Right lobe of liver (tissue), 6 donors: Measurements from ENCODE around the gene PHF14. TPM values are rescaled to one million over a fixed set of nuclear protein-coding genes. Genes with fewer than 3 reads are reported as not detected.

Source experiments
- ATAC-seq, 4 donors: fragments of 200-7000 bp; cut with Tn5 transposase; one replicate each; pipeline ENCODE4 v1.9.1; 2020; ENCODE audit warnings: mild to moderate bottlenecking in 4 of 4, moderate library complexity in 4 of 4
- DNase-seq, 3 donors: peaks; one replicate each; pipeline ENCODE4 v3.0.0-alpha.2; 2020
- H3K27ac ChIP-seq, 3 donors: fragments of 200-600 bp; one replicate each; pipeline ENCODE4 v1.8.0; 2022
- H3K27me3 ChIP-seq, 2 donors: fragments of 200-600 bp; one replicate each; pipeline ENCODE4 v1.8.0; 2022
- H3K36me3 ChIP-seq, 4 donors: fragments of 200-600 bp; sonication (generic) in 1 of 4; one replicate each; pipeline versions ENCODE4 v1.5.1 to v1.8.0; 2017 to 2022; ENCODE audit warnings: control low read depth in 1 of 4
- H3K4me1 ChIP-seq, 4 donors: fragments of 200-600 bp; sonication (generic) in 1 of 4; one replicate each; pipeline versions ENCODE4 v1.5.1 to v1.8.0; 2017 to 2022; ENCODE audit warnings: control low read depth in 1 of 4
- H3K4me3 ChIP-seq, 3 donors: fragments of 200-600 bp; one replicate each; pipeline ENCODE4 v1.8.0; 2022
- H3K9me3 ChIP-seq, 4 donors: fragments of 200-600 bp; sonication (generic) in 1 of 4; one replicate each; pipeline versions ENCODE4 v1.5.1 to v1.8.0; 2017 to 2022; ENCODE audit warnings: control low read depth in 1 of 4
- CTCF ChIP-seq, 4 donors: fragments of 200-600 bp in 3 of 4; fragments of 450-650 bp in 1 of 4; IDR thresholded peaks; one replicate each; pipeline versions ENCODE4 v1.5.1 to v1.8.0; 2016 to 2022; ENCODE audit warnings: antibody characterized with exemption in 4 of 4, mild to moderate bottlenecking in 2 of 4
- POLR2A ChIP-seq: fragments of 450-650 bp; IDR thresholded peaks from one replicate; pipeline ENCODE4 v1.6.1; 2017; ENCODE audit warnings: antibody characterized with exemption, mild to moderate bottlenecking
- WGBS: methylation state at CpG from one replicate; pipeline ENCODE4 v1.1.6; 2018; ENCODE audit warnings: low coverage, low lambda C conversion rate; ENCODE audit not compliant: insufficient coverage; ENCODE audit errors: missing lambda C conversion rate; 5-methylcytosine and 5-hydroxymethylcytosine counted together
- intact Hi-C, 2 donors: fragments of 100-400 bp; cut with DNase I; formaldehyde crosslinking; loops; one replicate each; pipeline versions ENCODE4 v1.11.2 to v1.14.1; 2022
- total RNA-seq, 6 experiments: library from RNA; depleted of rRNA in 2 of 6; stranded (reverse); fragments of >200 nt in 2 of 6; fragmentation: NEBNext Ultra II Directional in 3 of 6; extraction: Animal tissue kit (Norgen Biotek cat#: 25700) in 3 of 6; gene quantifications; one replicate each; pipeline versions ENCODE4 v1.1.0 to v1.2.4, GENCODE V29; 2016 to 2023
- donor health status: DM: no; HTN: yes; CAD: no.
- donor health status: DM: no; HTN: no; CAD: no.
- donor health status: DM: no; HTN: no; CAD: no.
- donor health status: DM: no; HTN: yes; CAD: no.
- donor health status: DM: no; HTN: yes; CAD: no.

PHF14 gene
- total RNA-seq, 6 experiments from 2014 or later, result 13.5 to 25.7 (median 16.7) TPM

DNA sequence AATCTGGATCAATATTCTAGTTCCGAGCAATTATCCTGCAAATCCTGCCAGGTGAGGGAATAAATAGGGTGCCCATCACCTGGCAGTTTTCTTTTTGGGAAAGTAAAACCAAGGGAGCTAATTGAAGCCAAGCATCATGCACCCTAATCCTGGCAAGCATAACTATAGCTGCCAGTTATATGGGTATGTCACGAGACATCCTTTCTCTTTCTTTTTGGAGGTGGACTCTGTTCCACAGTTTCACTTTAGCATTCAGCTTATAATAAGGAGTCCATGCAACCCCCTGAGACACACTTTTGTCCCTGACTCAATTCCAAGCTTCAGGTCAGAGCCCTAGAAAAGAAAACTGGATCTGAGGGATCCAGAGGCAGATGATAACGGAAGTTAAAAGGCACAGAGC, 222.5 kb downstream of the PHF14 start:
- Histone ChIP-seq H3K9me3 (no peaks in the 10 kb centered on the region), H3K4me3 (peak overlapping the region; percentile 1 to 56 (median 53)), H3K27ac (peak overlapping the region in 2 of 3 donors; percentile 51 to 71), H3K27me3 (no peaks in the 10 kb centered on the region), H3K36me3 (peaks cover 0 to 15% (median 0%) of the 10 kb centered on the region in 4 donors), H3K4me1 (peaks cover 0 to 35% (median 0%) of the 10 kb centered on the region in 4 donors)
- intact Hi-C loops, result no loop called here
- WGBS, result 25% methylated on average over 3 of the region's 3 CpGs
- TF ChIP-seq CTCF (IDR thresholded peaks at IDR 0.05) (no peak), POLR2A (no peak)
- ATAC-seq (peak; percentile 37 to 63 (median 50)), DNase-seq (no peak)

DNA sequence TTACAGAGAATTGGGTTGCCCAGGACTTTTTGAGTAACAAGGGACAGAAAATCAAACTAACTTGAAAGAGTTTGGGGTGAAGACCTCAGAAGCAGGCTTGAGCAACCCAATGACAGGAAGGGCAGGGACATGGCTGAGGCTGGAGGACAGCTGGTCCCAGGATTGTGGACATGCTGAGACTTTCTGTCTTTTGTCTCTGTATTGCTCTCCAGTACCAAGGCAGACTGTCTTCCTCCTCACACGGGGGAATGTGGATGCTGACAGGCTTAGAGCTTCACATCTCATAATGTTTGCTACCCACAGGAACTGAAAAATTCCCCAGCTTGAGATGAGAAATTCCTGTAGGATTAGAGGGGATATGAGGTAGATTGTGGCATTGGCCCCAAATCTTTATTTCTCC, 229.6 kb downstream of the PHF14 start:
- Histone ChIP-seq H3K27me3 (no peaks in the 10 kb centered on the region), H3K4me1 (no peaks in the 10 kb centered on the region), H3K36me3 (peaks cover 0 to 10% (median 0%) of the 10 kb centered on the region in 4 donors), H3K27ac (no peak overlapping the region), H3K4me3 (no peak overlapping the region), H3K9me3 (no peaks in the 10 kb centered on the region)
- no CpG with 5 or more reads among the region's 1 CpG for WGBS
- TF ChIP-seq CTCF (IDR thresholded peaks at IDR 0.05) (no peak), POLR2A (no peak)
- intact Hi-C loops, result loop anchor here in 1 of 2 donors (10.0 kb wide), 1 partner anchor 132 kb away; no protein-coding TSS in a partner anchor
- no peak for DNase-seq
- no peak for ATAC-seq

- Histone ChIP-seq H3K4me3 (no peak overlapping the region), H3K27me3 (no peaks in the 10 kb centered on the region), H3K27ac (no peak overlapping the region), H3K4me1 (no peaks in the 10 kb centered on the region), H3K9me3 (no peaks in the 10 kb centered on the region), H3K36me3 (peaks cover 0 to 10% (median 0%) of the 10 kb centered on the region in 4 donors)
- ATAC-seq (no peak), DNase-seq (no peak)
- 74% methylated on average over 2 of the region's 3 CpGs for WGBS
- intact Hi-C loops, result loop anchor here in 1 of 2 donors (10.0 kb wide), 1 partner anchor 131 kb away; no protein-coding TSS in a partner anchor
- TF ChIP-seq POLR2A, result no peak
- no peak for TF ChIP-seq CTCF (IDR thresholded peaks at IDR 0.05)
Measured at GRCh38 chr7:11203683-11204082, 230.0 kb downstream of the PHF14 start.

DNA sequence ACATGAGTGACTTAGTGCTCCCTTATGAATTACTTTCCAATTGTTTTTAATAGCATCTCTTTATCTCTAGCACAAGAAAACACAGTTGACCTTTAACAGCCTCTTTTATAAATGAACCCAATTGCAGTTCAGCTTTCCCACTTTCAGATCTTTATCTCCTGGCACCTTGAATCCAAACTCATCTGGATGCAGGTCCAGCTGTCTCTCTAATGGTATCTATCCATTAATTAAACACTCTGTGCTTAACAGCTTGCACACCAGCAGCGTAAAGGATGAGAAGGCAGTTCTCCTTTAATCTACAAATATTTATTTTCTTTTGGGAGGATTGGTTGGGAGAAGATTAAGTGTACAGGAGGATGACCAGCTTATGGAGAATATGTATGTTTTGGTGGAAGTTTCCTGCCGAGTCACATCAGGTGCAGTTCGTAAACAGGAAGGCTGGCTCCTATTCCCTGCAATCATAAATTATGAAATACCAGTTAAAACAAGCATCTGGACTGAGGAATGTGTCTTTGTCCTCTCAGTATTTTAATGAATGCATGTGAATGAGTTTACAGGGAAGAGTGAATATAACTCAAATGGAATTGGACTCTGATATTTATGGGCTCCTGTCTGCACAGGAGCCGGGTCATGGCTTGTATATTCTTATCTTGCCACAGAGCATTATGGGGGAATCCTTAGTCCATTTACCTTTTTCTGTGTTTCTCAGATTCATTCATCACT, 232.7 kb downstream of the PHF14 start:
- 61% methylated on average over 3 of the region's 4 CpGs for WGBS
- no peaks in the 10 kb centered on the region for H3K9me3 ChIP-seq
- H3K27ac ChIP-seq, result no peak overlapping the region
- no peaks in the 10 kb centered on the region for H3K4me1 ChIP-seq
- no peak overlapping the region for H3K4me3 ChIP-seq
- TF ChIP-seq POLR2A, result no peak
- no peak for TF ChIP-seq CTCF (IDR thresholded peaks at IDR 0.05)
- H3K36me3 ChIP-seq, result peaks cover 0 to 4% (median 0%) of the 10 kb centered on the region in 4 donors
- DNase-seq, result no peak
- intact Hi-C loops, result loop anchor here in 1 of 2 donors (10.0 kb wide), 1 partner anchor 128 kb away; no protein-coding TSS in a partner anchor
- no peaks in the 10 kb centered on the region for H3K27me3 ChIP-seq
- ATAC-seq, result peak in 3 of 4 donors; percentile 21 to 32 (median 31)
